Measurements from ENCODE around the gene PON2. TPM values are rescaled to one million over a fixed set of nuclear protein-coding genes. Genes with fewer than 3 reads are reported as not detected.

PON2 gene
- polyA plus RNA-seq, 1 experiment = 110 TPM

- Histone ChIP-seq H3K9me3 (ENCODE audit: control insufficient read depth, insufficient read depth, low read length) (no peaks in the 10 kb centered on the region), H3K27ac (ENCODE audit: low read depth, low read length) (peak overlapping the region; percentile 32), H3K27me3 (ENCODE audit: control insufficient read depth, insufficient read depth, low read length) (no peaks in the 10 kb centered on the region), H3K4me3 (ENCODE audit: low read depth, low read length) (no peak overlapping the region)
- peak; percentile 63 for DNase-seq (ENCODE audit: low read depth, low spot score)
- ChIA-PET CTCF (interaction anchor here (0.9 to 1.4 kb wide), 2 partner anchors 56 to 269 kb away, joined by 3 to 4 read pairs; no protein-coding TSS in a partner anchor), POLR2A (interaction anchor here (1.3 kb wide), 1 partner anchor 14 kb away, joined by 7 read pairs; no protein-coding TSS in a partner anchor)
- no peak for TF ChIP-seq CTCF (IDR thresholded peaks at IDR 0.05; ENCODE audit: low read depth, low read length)
Measured at GRCh38 chr7:95421000-95421846, 13.6 kb downstream of the PON2 start.

DNA sequence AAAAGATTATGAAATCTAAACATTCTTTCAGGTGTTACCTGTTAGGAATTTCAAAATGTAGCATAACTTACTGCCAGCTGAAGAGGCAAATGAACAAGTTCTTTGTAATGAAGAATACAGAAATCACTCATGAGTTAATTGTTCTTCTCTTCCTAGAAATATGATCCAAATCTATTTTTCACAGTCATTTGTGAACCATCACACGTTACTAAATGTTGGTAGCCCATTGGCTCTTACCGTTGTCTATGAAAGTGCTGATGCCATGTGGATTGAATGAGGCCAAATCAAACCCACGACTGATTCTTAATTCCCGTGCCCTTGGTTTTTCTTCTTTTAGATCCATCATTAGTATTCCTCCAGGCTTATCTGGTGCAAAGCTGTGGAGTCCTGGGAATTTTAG lies 22.8 kb downstream of the PON2 start:
- H3K27me3 ChIP-seq (ENCODE audit: control insufficient read depth, insufficient read depth, low read length) = no peaks in the 10 kb centered on the region
- CTCF ChIA-PET = interaction anchor here (1.0 kb wide), 1 partner anchor 64 kb away, joined by 3 read pairs; no protein-coding TSS in a partner anchor
- H3K4me3 ChIP-seq (ENCODE audit: low read depth, low read length) = no peak overlapping the region
- H3K27ac ChIP-seq (ENCODE audit: low read depth, low read length) = no peak overlapping the region
- TF ChIP-seq CTCF (IDR thresholded peaks at IDR 0.05; ENCODE audit: low read depth, low read length) = no peak
- H3K9me3 ChIP-seq (ENCODE audit: control insufficient read depth, insufficient read depth, low read length) = no peaks in the 10 kb centered on the region
- no peak for DNase-seq (ENCODE audit: low read depth, low spot score)
- POLR2A ChIA-PET = no interaction called here

GRCh38 chr7:95411666-95412065 lies 23.2 kb downstream of the PON2 start:
- no peak for DNase-seq (ENCODE audit: low read depth, low spot score)
- no peaks in the 10 kb centered on the region for H3K27me3 ChIP-seq (ENCODE audit: control insufficient read depth, insufficient read depth, low read length)
- TF ChIP-seq CTCF (IDR thresholded peaks at IDR 0.05; ENCODE audit: low read depth, low read length) = no peak
- ChIA-PET POLR2A (no interaction called here), CTCF (interaction anchor here (2.0 kb wide), 1 partner anchor 66 kb away, joined by 7 read pairs; no protein-coding TSS in a partner anchor)
- H3K4me3 ChIP-seq (ENCODE audit: low read depth, low read length) = no peak overlapping the region
- no peak overlapping the region for H3K27ac ChIP-seq (ENCODE audit: low read depth, low read length)
- H3K9me3 ChIP-seq (ENCODE audit: control insufficient read depth, insufficient read depth, low read length) = no peaks in the 10 kb centered on the region

DNA sequence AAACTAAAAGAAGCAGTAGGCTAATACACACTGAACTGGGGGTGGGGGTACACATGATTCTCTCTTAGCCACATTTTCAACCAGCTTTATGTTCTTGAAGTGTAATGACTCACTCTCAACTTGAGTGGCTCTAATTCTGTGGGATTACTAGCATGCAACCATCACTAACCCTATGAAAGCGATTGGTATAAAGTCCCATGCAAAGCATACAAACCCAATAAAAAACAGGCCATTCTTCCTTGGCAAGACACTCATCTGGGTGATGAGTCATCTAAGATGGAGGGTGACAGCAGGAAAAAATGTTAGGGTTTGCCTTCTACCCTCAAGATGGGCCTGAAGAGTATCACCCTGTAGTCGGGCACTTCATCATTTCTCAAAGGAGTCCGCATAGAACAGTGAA lies 23.8 kb downstream of the PON2 start:
- CTCF ChIA-PET = interaction anchor here (0.5 to 2.0 kb wide), 3 partner anchors 15 to 279 kb away, joined by 3 to 7 read pairs (median 5); no protein-coding TSS in a partner anchor
- POLR2A ChIA-PET = no interaction called here

More for the DNA sequence above, 23.8 kb downstream of the PON2 start:
- H3K27me3 ChIP-seq (ENCODE audit: control insufficient read depth, insufficient read depth, low read length) = no peaks in the 10 kb centered on the region
- H3K9me3 ChIP-seq (ENCODE audit: control insufficient read depth, insufficient read depth, low read length) = no peaks in the 10 kb centered on the region
- DNase-seq (ENCODE audit: low read depth, low spot score) = no peak
- H3K4me3 ChIP-seq (ENCODE audit: low read depth, low read length) = no peak overlapping the region
- TF ChIP-seq CTCF (IDR thresholded peaks at IDR 0.05; ENCODE audit: low read depth, low read length) = no peak
- H3K27ac ChIP-seq (ENCODE audit: low read depth, low read length) = no peak overlapping the region
